Liver (tissue), 9 donors: Measurements from ENCODE around the gene RABL6. TPM values are rescaled to one million over a fixed set of nuclear protein-coding genes. Genes with fewer than 3 reads are reported as not detected.

Experiments
- DNase-seq: peaks from one replicate; pipeline ENCODE4 v3.0.0-alpha.2; 2017; ENCODE audit warnings: low spot score
- H3K27ac ChIP-seq, 2 donors: one replicate each; pipeline ENCODE4 v1.7.0; 2013; ENCODE audit warnings: inconsistent platforms in 2 of 2, low read length in 2 of 2, control low read depth in 1 of 2, low read depth in 1 of 2, mild to moderate bottlenecking in 1 of 2
- H3K27me3 ChIP-seq, 4 donors: one replicate each; pipeline versions ENCODE4 v1.6.1 to v1.7.0; 2013; ENCODE audit warnings: low read length in 3 of 4, inconsistent platforms in 1 of 4, mild to moderate bottlenecking in 1 of 4, moderate library complexity in 1 of 4; ENCODE audit not compliant: control insufficient read depth in 4 of 4, insufficient read depth in 4 of 4
- H3K36me3 ChIP-seq, 4 donors: one replicate each; pipeline versions ENCODE4 v1.6.1 to v1.7.0; 2013; ENCODE audit warnings: low read length in 3 of 4, mild to moderate bottlenecking in 3 of 4, low read depth in 1 of 4, moderate library complexity in 1 of 4; ENCODE audit not compliant: control insufficient read depth in 4 of 4, insufficient read depth in 3 of 4
- H3K4me1 ChIP-seq, 4 donors: one replicate each; pipeline versions ENCODE4 v1.6.1 to v1.7.0; 2013; ENCODE audit warnings: low read length in 3 of 4, mild to moderate bottlenecking in 3 of 4, moderate library complexity in 1 of 4; ENCODE audit not compliant: control insufficient read depth in 4 of 4, insufficient read depth in 4 of 4
- H3K4me3 ChIP-seq, 3 donors: one replicate each; pipeline versions ENCODE4 v1.6.1 to v1.7.0; 2013; ENCODE audit warnings: low read length in 3 of 3, control low read depth in 1 of 3, low read depth in 1 of 3, mild to moderate bottlenecking in 1 of 3
- H3K9ac ChIP-seq, 2 donors: one replicate each; pipeline ENCODE4 v1.7.0; 2013; ENCODE audit warnings: low read length in 2 of 2, mild to moderate bottlenecking in 2 of 2, moderate library complexity in 2 of 2, control low read depth in 1 of 2, low read depth in 1 of 2
- H3K9me3 ChIP-seq, 4 donors: one replicate each; pipeline versions ENCODE4 v1.6.1 to v1.7.0; 2013; ENCODE audit warnings: low read length in 3 of 4; ENCODE audit not compliant: control insufficient read depth in 4 of 4
- EGR1 ChIP-seq, 2 donors: IDR thresholded peaks; 2 replicates each; pipeline ENCODE4 v1.6.1; 2016 to 2018; ENCODE audit warnings: antibody characterized with exemption in 2 of 2, low read depth in 2 of 2
- FOXA2 ChIP-seq: IDR thresholded peaks from 2 replicates; pipeline ENCODE4 v1.6.1; 2016; ENCODE audit warnings: antibody characterized with exemption
- GABPA ChIP-seq, 2 donors: IDR thresholded peaks in 1 of 2; conservative IDR thresholded peaks in 1 of 2; 2 replicates each; pipeline ENCODE4 v1.6.1; 2016; ENCODE audit warnings: antibody characterized with exemption in 2 of 2, mild to moderate bottlenecking in 1 of 2, moderate library complexity in 1 of 2
- HNF4A ChIP-seq, 2 donors: conservative IDR thresholded peaks; 2 replicates each; pipeline ENCODE4 v1.6.1; 2016; ENCODE audit warnings: antibody characterized with exemption in 2 of 2, mild to moderate bottlenecking in 2 of 2
- HNF4G ChIP-seq: IDR thresholded peaks from 2 replicates; pipeline ENCODE4 v1.6.1; 2016; ENCODE audit warnings: antibody characterized with exemption
- NR2F2 ChIP-seq: IDR thresholded peaks from 2 replicates; pipeline ENCODE4 v1.6.1; 2016; ENCODE audit warnings: antibody characterized with exemption
- RXRA ChIP-seq, 2 donors: IDR thresholded peaks; 2 replicates each; pipeline ENCODE4 v1.6.1; 2017 to 2018; ENCODE audit warnings: antibody characterized with exemption in 2 of 2, mild to moderate bottlenecking in 1 of 2
- SP1 ChIP-seq: IDR thresholded peaks from 2 replicates; pipeline ENCODE4 v1.6.1; 2018; ENCODE audit warnings: antibody characterized with exemption, mild to moderate bottlenecking
- TAF1 ChIP-seq: conservative IDR thresholded peaks from 2 replicates; pipeline ENCODE4 v1.6.1; 2016; ENCODE audit warnings: antibody characterized with exemption, mild to moderate bottlenecking
- YY1 ChIP-seq: IDR thresholded peaks from 2 replicates; pipeline ENCODE4 v1.6.1; 2016; ENCODE audit warnings: antibody characterized with exemption, mild to moderate bottlenecking
- WGBS: extraction: QIAGEN DNeasy Blood & Tissue Kit; methylation state at CpG from one replicate; pipeline ENCODE4 v1.1.7; 2013; 5-methylcytosine and 5-hydroxymethylcytosine counted together
- polyA plus RNA-seq, 2 donors: library from polyadenylated mRNA; stranded (reverse) in 1 of 2; unstranded in 1 of 2; fragments of 200-250 nt in 1 of 2; fragments of >200 nt in 1 of 2; fragmentation: Nextera tagmentation in 1 of 2; extraction: Ambion mirVana in 1 of 2; gene quantifications; one replicate each; pipeline versions ENCODE4 v1.2.1 to v1.2.3, GENCODE V29; 2013 to 2015
- total RNA-seq, 2 donors: library from RNA; depleted of rRNA; stranded (reverse); fragments of >200 nt; gene quantifications; one replicate each; pipeline ENCODE4 v1.2.3, GENCODE V29; 2014
- TF ChIP-seq, protein P1 (sequence below): IDR thresholded peaks from 2 replicates; pipeline ENCODE4 v1.6.1; 2016; ENCODE audit warnings: antibody characterized with exemption
- TF ChIP-seq, protein P2 (sequence below): fragments of 150-350 bp; IDR thresholded peaks from 2 replicates; pipeline ENCODE4 v1.5.1; 2017; ENCODE audit warnings: improper control_type of control experiment, low read depth, low read length; ENCODE audit not compliant: missing input control
- TF ChIP-seq, protein P3 (sequence below): IDR thresholded peaks from 2 replicates; pipeline ENCODE4 v1.6.1; 2016; ENCODE audit warnings: antibody characterized with exemption
- TF ChIP-seq, protein P4 (sequence below): IDR thresholded peaks from 2 replicates; pipeline ENCODE4 v1.6.1; 2016; ENCODE audit warnings: antibody characterized with exemption
- TF ChIP-seq, protein P5 (sequence below): IDR thresholded peaks from 2 replicates; pipeline ENCODE4 v1.6.1; 2016; ENCODE audit warnings: antibody characterized with exemption, mild to moderate bottlenecking
- donor health status: healthy.
- donor health status: healthy.
- donor health status: healthy.
- donor health status: healthy.
- donor health status: healthy.

The RABL6 gene
- total and polyA plus RNA-seq, 4 donors, result 3.6 to 32.6 (median 10.7) TPM

DNA sequence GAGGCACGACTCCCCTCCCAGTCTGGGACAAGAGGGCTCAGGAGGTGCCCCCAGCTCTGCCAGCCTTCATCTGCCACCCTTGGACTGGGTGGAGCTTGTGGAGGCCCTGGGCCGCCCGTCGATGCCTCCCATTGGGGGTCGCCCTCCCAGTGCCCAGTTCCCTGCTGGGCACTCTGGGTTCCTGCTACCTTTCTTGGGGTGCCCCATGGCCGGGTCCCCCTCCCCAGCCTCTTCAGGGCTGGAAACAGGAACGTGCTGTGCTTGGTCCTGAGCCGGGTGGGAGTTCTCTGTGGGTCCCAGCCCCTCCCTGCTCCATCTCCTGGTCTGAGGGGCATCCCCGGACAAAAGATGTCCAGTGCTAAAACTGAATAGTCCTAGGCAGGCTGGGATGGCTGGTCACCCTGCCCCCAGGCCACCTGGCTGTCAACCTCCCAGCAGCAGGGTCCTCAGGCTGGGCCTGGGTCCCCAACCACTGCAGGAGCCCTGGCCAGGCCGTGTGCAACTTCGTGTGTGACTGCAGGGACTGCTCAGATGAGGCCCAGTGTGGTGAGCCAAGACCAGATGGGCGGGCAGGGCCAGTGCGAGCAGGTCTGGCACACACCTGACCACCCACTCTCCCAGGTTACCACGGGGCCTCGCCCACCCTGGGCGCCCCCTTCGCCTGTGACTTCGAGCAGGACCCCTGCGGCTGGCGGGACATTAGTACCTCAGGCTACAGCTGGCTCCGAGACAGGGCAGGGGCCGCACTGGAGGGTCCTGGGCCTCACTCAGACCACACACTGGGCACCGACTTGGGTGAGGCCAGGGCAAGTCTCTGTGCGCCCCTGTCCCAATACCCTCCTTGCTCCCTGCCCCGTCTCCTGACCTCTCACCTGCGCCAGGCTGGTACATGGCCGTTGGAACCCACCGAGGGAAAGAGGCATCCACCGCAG, 45.2 kb downstream of the RABL6 start:
- no peak overlapping the region for H3K9ac ChIP-seq
- H3K4me1 ChIP-seq, result peaks cover 20 to 56% (median 36%) of the 10 kb centered on the region in 4 donors
- H3K27ac ChIP-seq, result peak overlapping the region in 1 of 2 donors; percentile 77
- DNase-seq, result no peak
- H3K9me3 ChIP-seq, result no peaks in the 10 kb centered on the region
- no peaks in the 10 kb centered on the region for H3K27me3 ChIP-seq
- WGBS, result 86% methylated on average over 29 of the region's 29 CpGs
- H3K36me3 ChIP-seq, result peaks cover 0 to 5% (median 0%) of the 10 kb centered on the region in 4 donors
- TF ChIP-seq RXRA (IDR thresholded peaks at IDR 0.05), result no peak
- TF ChIP-seq HNF4G, result no peak
- TF ChIP-seq, protein P1, sequence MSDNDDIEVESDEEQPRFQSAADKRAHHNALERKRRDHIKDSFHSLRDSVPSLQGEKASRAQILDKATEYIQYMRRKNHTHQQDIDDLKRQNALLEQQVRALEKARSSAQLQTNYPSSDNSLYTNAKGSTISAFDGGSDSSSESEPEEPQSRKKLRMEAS, result no peak
- TF ChIP-seq YY1, result no peak
- TF ChIP-seq FOXA2, result no peak
- TF ChIP-seq, protein P2, sequence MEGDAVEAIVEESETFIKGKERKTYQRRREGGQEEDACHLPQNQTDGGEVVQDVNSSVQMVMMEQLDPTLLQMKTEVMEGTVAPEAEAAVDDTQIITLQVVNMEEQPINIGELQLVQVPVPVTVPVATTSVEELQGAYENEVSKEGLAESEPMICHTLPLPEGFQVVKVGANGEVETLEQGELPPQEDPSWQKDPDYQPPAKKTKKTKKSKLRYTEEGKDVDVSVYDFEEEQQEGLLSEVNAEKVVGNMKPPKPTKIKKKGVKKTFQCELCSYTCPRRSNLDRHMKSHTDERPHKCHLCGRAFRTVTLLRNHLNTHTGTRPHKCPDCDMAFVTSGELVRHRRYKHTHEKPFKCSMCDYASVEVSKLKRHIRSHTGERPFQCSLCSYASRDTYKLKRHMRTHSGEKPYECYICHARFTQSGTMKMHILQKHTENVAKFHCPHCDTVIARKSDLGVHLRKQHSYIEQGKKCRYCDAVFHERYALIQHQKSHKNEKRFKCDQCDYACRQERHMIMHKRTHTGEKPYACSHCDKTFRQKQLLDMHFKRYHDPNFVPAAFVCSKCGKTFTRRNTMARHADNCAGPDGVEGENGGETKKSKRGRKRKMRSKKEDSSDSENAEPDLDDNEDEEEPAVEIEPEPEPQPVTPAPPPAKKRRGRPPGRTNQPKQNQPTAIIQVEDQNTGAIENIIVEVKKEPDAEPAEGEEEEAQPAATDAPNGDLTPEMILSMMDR, result no peak
- TF ChIP-seq SP1, result no peak
- TF ChIP-seq, protein P3, sequence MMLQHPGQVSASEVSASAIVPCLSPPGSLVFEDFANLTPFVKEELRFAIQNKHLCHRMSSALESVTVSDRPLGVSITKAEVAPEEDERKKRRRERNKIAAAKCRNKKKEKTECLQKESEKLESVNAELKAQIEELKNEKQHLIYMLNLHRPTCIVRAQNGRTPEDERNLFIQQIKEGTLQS, result no peak
- no peak overlapping the region for H3K4me3 ChIP-seq

DNA sequence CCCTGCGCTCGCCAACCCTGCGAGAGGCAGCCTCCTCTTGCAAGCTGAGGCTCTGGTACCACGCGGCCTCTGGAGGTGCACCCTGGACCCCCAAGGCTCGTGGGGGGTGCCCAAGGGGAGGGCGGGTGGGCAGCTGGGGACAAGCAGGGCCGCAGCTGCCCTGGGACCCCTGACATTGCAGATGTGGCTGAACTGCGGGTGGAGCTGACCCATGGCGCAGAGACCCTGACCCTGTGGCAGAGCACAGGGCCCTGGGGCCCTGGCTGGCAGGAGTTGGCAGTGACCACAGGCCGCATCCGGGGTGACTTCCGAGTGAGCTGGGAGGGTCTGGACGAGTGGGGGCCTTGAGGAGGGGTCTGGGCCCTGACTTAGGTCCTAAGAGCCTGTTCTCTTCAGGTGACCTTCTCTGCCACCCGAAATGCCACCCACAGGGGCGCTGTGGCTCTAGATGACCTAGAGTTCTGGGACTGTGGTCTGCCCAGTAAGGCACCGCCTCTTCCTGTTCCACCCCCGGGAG, 45.9 kb downstream of the RABL6 start:
- WGBS, result 85% methylated on average over 18 of the region's 18 CpGs
- DNase-seq, result no peak
- Histone ChIP-seq H3K27ac (no peak overlapping the region), H3K4me3 (no peak overlapping the region), H3K36me3 (peaks cover 0 to 5% (median 0%) of the 10 kb centered on the region in 4 donors), H3K27me3 (no peaks in the 10 kb centered on the region), H3K9ac (no peak overlapping the region), H3K9me3 (no peaks in the 10 kb centered on the region), H3K4me1 (peaks cover 24 to 61% (median 41%) of the 10 kb centered on the region in 4 donors)
- no peak for TF ChIP-seq FOXA2
- no peak for TF ChIP-seq HNF4G
- no peak for TF ChIP-seq TAF1
- no peak for TF ChIP-seq RXRA (IDR thresholded peaks at IDR 0.05)
- no peak for TF ChIP-seq HNF4A (conservative IDR thresholded peaks at IDR 0.05)
- no peak for TF ChIP-seq GABPA (IDR thresholded peaks at IDR 0.05 in 1 of 2, conservative IDR thresholded peaks at IDR 0.05 in 1 of 2)
- no peak for TF ChIP-seq EGR1 (IDR thresholded peaks at IDR 0.05; ENCODE audit: low read depth in 2 of 2)

DNA sequence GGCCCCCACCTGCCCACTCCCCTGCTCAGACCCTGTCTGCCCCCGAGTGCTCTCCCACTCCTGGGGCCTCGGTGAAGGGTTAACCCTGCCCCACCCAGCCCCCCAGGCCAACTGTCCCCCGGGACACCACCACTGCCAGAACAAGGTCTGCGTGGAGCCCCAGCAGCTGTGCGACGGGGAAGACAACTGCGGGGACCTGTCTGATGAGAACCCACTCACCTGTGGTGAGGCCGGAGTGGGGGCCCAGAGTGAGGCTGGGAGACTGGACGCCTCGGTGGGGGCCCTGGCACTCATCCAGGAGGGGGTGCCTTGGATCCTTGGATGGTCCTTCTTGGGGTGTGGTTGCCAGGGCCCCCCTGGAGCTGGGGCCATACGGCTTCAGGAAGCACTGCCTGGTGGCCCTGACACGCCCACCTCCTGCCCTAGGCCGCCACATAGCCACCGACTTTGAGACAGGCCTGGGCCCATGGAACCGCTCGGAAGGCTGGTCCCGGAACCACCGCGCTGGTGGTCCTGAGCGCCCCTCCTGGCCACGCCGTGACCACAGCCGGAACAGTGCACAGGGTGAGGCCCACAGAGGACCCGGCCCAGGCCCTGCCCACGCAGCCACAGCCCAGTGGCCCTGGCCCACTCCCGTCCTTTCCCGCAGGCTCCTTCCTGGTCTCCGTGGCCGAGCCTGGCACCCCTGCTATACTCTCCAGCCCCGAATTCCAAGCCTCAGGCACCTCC, 46.5 kb downstream of the RABL6 start:
- H3K9ac ChIP-seq, result no peak overlapping the region
- DNase-seq, result no peak
- H3K4me3 ChIP-seq, result no peak overlapping the region
- no peaks in the 10 kb centered on the region for H3K27me3 ChIP-seq
- no peak overlapping the region for H3K27ac ChIP-seq
- H3K9me3 ChIP-seq, result no peaks in the 10 kb centered on the region
- WGBS, result 88% methylated on average over 30 of the region's 30 CpGs
- H3K36me3 ChIP-seq, result peaks cover 0 to 5% (median 0%) of the 10 kb centered on the region in 4 donors
- peaks cover 30 to 68% (median 47%) of the 10 kb centered on the region in 4 donors for H3K4me1 ChIP-seq
- TF ChIP-seq, protein P4, sequence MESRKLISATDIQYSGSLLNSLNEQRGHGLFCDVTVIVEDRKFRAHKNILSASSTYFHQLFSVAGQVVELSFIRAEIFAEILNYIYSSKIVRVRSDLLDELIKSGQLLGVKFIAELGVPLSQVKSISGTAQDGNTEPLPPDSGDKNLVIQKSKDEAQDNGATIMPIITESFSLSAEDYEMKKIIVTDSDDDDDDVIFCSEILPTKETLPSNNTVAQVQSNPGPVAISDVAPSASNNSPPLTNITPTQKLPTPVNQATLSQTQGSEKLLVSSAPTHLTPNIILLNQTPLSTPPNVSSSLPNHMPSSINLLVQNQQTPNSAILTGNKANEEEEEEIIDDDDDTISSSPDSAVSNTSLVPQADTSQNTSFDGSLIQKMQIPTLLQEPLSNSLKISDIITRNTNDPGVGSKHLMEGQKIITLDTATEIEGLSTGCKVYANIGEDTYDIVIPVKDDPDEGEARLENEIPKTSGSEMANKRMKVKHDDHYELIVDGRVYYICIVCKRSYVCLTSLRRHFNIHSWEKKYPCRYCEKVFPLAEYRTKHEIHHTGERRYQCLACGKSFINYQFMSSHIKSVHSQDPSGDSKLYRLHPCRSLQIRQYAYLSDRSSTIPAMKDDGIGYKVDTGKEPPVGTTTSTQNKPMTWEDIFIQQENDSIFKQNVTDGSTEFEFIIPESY, result no peak
- TF ChIP-seq EGR1 (IDR thresholded peaks at IDR 0.05; ENCODE audit: low read depth in 2 of 2), result no peak
- no peak for TF ChIP-seq NR2F2
- TF ChIP-seq HNF4A (conservative IDR thresholded peaks at IDR 0.05), result no peak
- TF ChIP-seq, protein P5, sequence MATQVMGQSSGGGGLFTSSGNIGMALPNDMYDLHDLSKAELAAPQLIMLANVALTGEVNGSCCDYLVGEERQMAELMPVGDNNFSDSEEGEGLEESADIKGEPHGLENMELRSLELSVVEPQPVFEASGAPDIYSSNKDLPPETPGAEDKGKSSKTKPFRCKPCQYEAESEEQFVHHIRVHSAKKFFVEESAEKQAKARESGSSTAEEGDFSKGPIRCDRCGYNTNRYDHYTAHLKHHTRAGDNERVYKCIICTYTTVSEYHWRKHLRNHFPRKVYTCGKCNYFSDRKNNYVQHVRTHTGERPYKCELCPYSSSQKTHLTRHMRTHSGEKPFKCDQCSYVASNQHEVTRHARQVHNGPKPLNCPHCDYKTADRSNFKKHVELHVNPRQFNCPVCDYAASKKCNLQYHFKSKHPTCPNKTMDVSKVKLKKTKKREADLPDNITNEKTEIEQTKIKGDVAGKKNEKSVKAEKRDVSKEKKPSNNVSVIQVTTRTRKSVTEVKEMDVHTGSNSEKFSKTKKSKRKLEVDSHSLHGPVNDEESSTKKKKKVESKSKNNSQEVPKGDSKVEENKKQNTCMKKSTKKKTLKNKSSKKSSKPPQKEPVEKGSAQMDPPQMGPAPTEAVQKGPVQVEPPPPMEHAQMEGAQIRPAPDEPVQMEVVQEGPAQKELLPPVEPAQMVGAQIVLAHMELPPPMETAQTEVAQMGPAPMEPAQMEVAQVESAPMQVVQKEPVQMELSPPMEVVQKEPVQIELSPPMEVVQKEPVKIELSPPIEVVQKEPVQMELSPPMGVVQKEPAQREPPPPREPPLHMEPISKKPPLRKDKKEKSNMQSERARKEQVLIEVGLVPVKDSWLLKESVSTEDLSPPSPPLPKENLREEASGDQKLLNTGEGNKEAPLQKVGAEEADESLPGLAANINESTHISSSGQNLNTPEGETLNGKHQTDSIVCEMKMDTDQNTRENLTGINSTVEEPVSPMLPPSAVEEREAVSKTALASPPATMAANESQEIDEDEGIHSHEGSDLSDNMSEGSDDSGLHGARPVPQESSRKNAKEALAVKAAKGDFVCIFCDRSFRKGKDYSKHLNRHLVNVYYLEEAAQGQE, result no peak
- no peak for TF ChIP-seq FOXA2
- no peak for TF ChIP-seq RXRA (IDR thresholded peaks at IDR 0.05)
- TF ChIP-seq, protein P3, result no peak
- no peak for TF ChIP-seq GABPA (IDR thresholded peaks at IDR 0.05 in 1 of 2, conservative IDR thresholded peaks at IDR 0.05 in 1 of 2)
- no peak for TF ChIP-seq TAF1
- TF ChIP-seq YY1, result no peak
